Skeletal muscle tissue (tissue), 4 donors: ENCODE results near the gene TMEM150B. TPM values are rescaled to one million over a fixed set of nuclear protein-coding genes. Genes with fewer than 3 reads are reported as not detected.

Source experiments
- H3K27ac ChIP-seq: one replicate; pipeline ENCODE4 v1.7.0; 2013; ENCODE audit warnings: mild to moderate bottlenecking, low read depth, low read length, inconsistent platforms
- H3K27me3 ChIP-seq, 3 donors: one replicate each; pipeline ENCODE4 v1.7.0; 2013; ENCODE audit warnings: low read length in 3 of 3; ENCODE audit not compliant: control insufficient read depth in 3 of 3, insufficient read depth in 3 of 3
- H3K36me3 ChIP-seq, 3 donors: one replicate each; pipeline ENCODE4 v1.7.0; 2013; ENCODE audit warnings: low read length in 3 of 3; ENCODE audit not compliant: control insufficient read depth in 3 of 3, insufficient read depth in 3 of 3
- H3K4me1 ChIP-seq, 3 donors: one replicate each; pipeline ENCODE4 v1.7.0; 2013; ENCODE audit warnings: low read length in 3 of 3, mild to moderate bottlenecking in 3 of 3; ENCODE audit not compliant: control insufficient read depth in 3 of 3, insufficient read depth in 3 of 3
- H3K4me3 ChIP-seq, 3 donors: one replicate each; pipeline ENCODE4 v1.7.0; 2013; ENCODE audit warnings: low read length in 3 of 3
- H3K9ac ChIP-seq, 3 donors: one replicate each; pipeline ENCODE4 v1.7.0; 2013; ENCODE audit warnings: low read length in 3 of 3, mild to moderate bottlenecking in 3 of 3, moderate library complexity in 2 of 3, low read depth in 1 of 3
- H3K9me3 ChIP-seq, 3 donors: one replicate each; pipeline ENCODE4 v1.7.0; 2013; ENCODE audit warnings: low read length in 3 of 3; ENCODE audit not compliant: control insufficient read depth in 3 of 3
- total RNA-seq: library from RNA; depleted of rRNA; stranded (reverse); fragments of >200 nt; gene quantifications from one replicate; pipeline ENCODE4 v1.2.3, GENCODE V29; 2014
- donor health status: Osteomylitis.

The TMEM150B gene
- total RNA-seq, 1 donor from 2014 or later, result 0.52 TPM

- H3K4me3 ChIP-seq, result no peak overlapping the region
- H3K4me1 ChIP-seq, result peaks cover 6 to 10% (median 9%) of the 10 kb centered on the region in 3 donors
- H3K27me3 ChIP-seq, result peaks cover 0 to 11% (median 3%) of the 10 kb centered on the region in 3 donors
- H3K9me3 ChIP-seq, result no peaks in the 10 kb centered on the region
- no peak overlapping the region for H3K9ac ChIP-seq
- no peaks in the 10 kb centered on the region for H3K36me3 ChIP-seq
- H3K27ac ChIP-seq, result no peak overlapping the region
Measured at GRCh38 chr19:55299991-55300390, 25.1 kb downstream of the TMEM150B start.

GRCh38 chr19:55297267-55297666 lies 27.9 kb downstream of the TMEM150B start:
- no peaks in the 10 kb centered on the region for H3K9me3 ChIP-seq
- H3K27me3 ChIP-seq, result peaks cover 0 to 11% (median 3%) of the 10 kb centered on the region in 3 donors
- H3K9ac ChIP-seq, result no peak overlapping the region
- no peak overlapping the region for H3K27ac ChIP-seq
- H3K36me3 ChIP-seq, result no peaks in the 10 kb centered on the region
- no peak overlapping the region for H3K4me3 ChIP-seq
- H3K4me1 ChIP-seq, result peaks cover 6 to 10% (median 9%) of the 10 kb centered on the region in 3 donors

DNA sequence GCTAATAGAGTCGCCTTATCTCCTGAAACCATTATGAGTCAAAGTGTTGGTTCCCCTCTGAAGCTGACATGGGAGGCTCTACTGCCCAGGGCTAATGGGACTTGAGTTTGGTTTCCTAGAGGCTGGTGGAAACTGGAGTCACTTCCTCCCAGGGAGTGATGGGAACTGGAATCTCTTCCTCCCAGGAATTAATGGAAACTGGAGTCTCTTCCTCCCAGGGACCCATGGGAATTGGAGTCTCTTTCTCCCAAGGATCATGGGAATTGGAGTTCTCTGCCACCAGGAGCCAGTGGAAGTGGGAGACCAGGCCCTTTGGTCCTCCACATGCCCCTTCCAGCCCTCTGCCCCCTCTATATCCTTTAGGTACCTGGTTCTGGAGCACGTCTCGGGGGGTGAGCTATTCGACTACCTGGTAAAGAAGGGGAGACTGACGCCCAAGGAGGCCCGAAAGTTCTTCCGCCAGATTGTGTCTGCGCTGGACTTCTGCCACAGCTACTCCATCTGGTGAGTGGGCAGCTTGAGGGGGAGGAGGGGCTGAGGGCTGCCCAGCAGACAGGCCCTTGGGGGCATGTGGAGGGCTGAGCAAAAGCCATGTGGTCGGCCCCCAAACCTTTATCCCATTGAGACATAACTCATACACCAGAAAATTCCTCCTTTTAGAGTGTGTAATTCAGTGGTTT lies 35.9 kb downstream of the TMEM150B start:
- no peaks in the 10 kb centered on the region for H3K4me1 ChIP-seq
- H3K27ac ChIP-seq, result no peak overlapping the region
- H3K36me3 ChIP-seq, result no peaks in the 10 kb centered on the region
- H3K4me3 ChIP-seq, result no peak overlapping the region
- H3K9ac ChIP-seq, result no peak overlapping the region
- H3K9me3 ChIP-seq, result no peaks in the 10 kb centered on the region
- H3K27me3 ChIP-seq, result peaks cover 0 to 5% (median 0%) of the 10 kb centered on the region in 3 donors

- H3K4me3 ChIP-seq, result no peak overlapping the region
- no peaks in the 10 kb centered on the region for H3K36me3 ChIP-seq
- no peaks in the 10 kb centered on the region for H3K9me3 ChIP-seq
- H3K4me1 ChIP-seq, result peaks cover 0 to 2% (median 0%) of the 10 kb centered on the region in 3 donors
- peaks cover 4 to 11% (median 5%) of the 10 kb centered on the region in 3 donors for H3K27me3 ChIP-seq
- no peak overlapping the region for H3K9ac ChIP-seq
- H3K27ac ChIP-seq, result no peak overlapping the region
Measured at GRCh38 chr19:55287361-55288079, 37.6 kb downstream of the TMEM150B start.

DNA sequence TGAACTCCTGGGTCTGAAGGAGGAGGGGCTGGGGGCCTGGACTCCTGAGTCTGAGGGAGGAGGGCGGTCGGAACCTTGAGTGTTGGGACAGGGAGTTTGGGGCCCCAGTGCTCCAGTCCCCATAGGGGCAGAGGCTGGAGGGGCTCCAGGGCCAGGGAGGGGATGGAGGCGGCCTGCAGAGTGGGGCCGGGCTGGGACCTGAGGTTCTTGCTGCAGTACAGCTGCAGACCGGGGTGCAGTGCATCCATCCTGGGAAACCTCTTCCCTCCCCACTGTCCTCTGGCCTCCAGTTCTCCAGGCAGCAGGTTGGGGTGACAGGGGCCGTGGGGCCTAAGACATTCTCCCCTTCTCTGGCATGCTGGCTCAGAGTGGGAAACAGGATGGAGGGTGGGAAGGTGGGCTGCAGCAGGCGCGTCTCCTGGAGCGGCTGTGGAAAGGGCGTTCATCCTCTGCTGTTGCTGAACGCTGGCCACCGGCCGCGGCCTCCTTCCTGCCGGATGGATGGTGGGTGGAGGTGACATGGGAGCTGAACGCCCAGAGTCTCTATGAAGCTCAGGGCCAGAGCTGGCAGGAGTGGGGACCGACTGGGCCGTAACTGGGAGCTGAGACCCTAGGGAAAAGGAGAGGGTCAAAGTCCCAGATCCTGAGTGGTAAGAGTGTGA lies 39.8 kb downstream of the TMEM150B start:
- Histone ChIP-seq H3K36me3 (no peaks in the 10 kb centered on the region), H3K4me3 (no peak overlapping the region), H3K9ac (peak overlapping the region in 1 of 3 donors; percentile 33), H3K9me3 (no peaks in the 10 kb centered on the region), H3K27ac (no peak overlapping the region), H3K27me3 (peaks cover 5 to 13% (median 7%) of the 10 kb centered on the region in 3 donors), H3K4me1 (peaks cover 0 to 6% (median 5%) of the 10 kb centered on the region in 3 donors)

GRCh38 chr19:55284405-55285058 lies 40.6 kb downstream of the TMEM150B start:
- Histone ChIP-seq H3K4me3 (no peak overlapping the region), H3K27me3 (peaks cover 5 to 13% (median 7%) of the 10 kb centered on the region in 3 donors), H3K4me1 (peaks cover under 1 to 8% (median 7%) of the 10 kb centered on the region in 3 donors), H3K36me3 (no peaks in the 10 kb centered on the region), H3K9ac (no peak overlapping the region), H3K9me3 (no peaks in the 10 kb centered on the region), H3K27ac (no peak overlapping the region)

DNA sequence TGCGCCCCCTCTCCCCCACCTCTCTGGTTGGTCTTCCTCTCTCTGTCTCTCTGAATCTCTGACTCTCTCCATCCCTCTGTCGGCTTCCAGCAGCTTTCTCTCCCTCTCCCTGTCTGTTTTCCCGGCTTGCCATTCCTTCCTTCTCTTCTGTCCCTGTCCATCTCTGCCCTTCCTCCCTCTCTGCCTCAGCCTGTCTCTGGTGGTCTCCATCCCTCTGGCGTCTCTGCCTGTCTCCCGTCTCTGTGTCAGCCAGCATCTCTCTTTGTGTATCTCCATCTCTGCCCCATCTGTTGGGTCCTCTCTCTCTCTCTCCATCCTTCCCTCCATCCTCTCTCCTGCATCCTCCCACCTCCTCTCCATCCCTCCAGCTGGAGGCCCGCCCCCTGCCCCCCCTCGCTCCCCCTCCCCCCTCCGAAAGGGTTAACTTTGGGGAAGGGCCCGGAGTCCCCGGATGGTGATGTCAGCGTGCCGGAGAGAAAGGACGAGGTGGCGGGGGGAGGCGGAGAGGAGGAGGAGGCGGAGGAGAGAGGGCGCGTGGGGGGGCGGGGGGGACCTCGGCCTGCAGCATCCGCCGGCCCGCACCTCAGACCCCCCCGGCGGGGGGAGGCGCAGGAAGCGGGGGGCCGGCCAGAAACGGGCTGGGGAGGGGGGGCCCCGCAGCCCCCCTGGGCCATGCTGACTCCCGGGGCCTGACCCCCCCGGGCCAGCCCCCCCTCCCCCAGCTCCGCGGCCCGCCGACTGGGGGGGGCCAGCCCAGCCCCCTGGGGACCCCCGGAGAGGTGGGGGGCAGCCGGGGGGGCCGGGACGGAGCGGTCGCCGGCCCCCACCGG lies 41.4 kb downstream of the TMEM150B start, which contains the start of gene BRSK1:
TSS of gene BRSK1 (plus strand) at position 450 of the 830 bp plus-strand sequence. CDS start 446 bp downstream, outside the sequence.
- Histone ChIP-seq H3K4me1 (peaks cover 8 to 15% (median 14%) of the 10 kb centered on the region in 3 donors), H3K27ac (no peak within 1 kb of the TSS)

GRCh38 chr19:55279770-55280643 lies 45.1 kb downstream of the TMEM150B start, which contains the start of gene HSPBP1:
Gene HSPBP1 (minus strand): TSS chr19:55280110. CDS start chr19:55279608, 502 bp downstream.
- H3K36me3 ChIP-seq, result peaks cover 11 to 25% (median 18%) of the 10 kb centered on the region in 3 donors
- H3K9me3 ChIP-seq, result no peaks in the 10 kb centered on the region
- H3K27ac ChIP-seq, result peak within 1 kb of the TSS; percentile 81
- H3K27me3 ChIP-seq, result peaks cover 0 to 13% (median 7%) of the 10 kb centered on the region in 3 donors
- H3K4me3 ChIP-seq, result peak within 1 kb of the TSS; percentile 96 to 99 (median 98)
- H3K9ac ChIP-seq, result peak within 1 kb of the TSS; percentile 74 to 86 (median 84)
- peaks cover 8 to 15% (median 14%) of the 10 kb centered on the region in 3 donors for H3K4me1 ChIP-seq

More for the DNA sequence above, 41.4 kb downstream of the TMEM150B start, which contains the start of gene BRSK1:
- Histone ChIP-seq H3K4me3 (no peak within 1 kb of the TSS), H3K27me3 (peaks cover 5 to 13% (median 7%) of the 10 kb centered on the region in 3 donors), H3K9me3 (no peaks in the 10 kb centered on the region), H3K36me3 (no peaks in the 10 kb centered on the region), H3K9ac (no peak within 1 kb of the TSS)
